ENCODE data around the gene RBM42. TPM values are rescaled to one million over a fixed set of nuclear protein-coding genes. Genes with fewer than 3 reads are reported as not detected.
A peak's percentile ranks its signal among the peaks of the same experiment; 100 is the strongest.

RBM42 gene
- total RNA-seq, 1 experiment from 2014 or later = 180 TPM

- Histone ChIP-seq H3K27me3 (ENCODE audit: control insufficient read depth, insufficient read depth, low read length) (no peaks in the 10 kb centered on the region), H3K36me3 (ENCODE audit: control insufficient read depth, insufficient read depth, low read length) (no peaks in the 10 kb centered on the region; the same call in 1 of the 2 replicates), H3K27ac (ENCODE audit: low read length) (0 out of 2 replicates have a peak within 1 kb of the TSS, but pooled peaks have one; percentile 5), H3K4me1 (ENCODE audit: control insufficient read depth, insufficient read depth, low read length) (peaks cover 18% of the 10 kb centered on the region), H3K9me3 (ENCODE audit: control insufficient read depth, insufficient read depth, low read depth, low read length) (no peaks in the 10 kb centered on the region), H3K4me3 (ENCODE audit: low read depth in 2 of 2, low read length in 2 of 2) (no peak within 1 kb of the TSS)
- ChIA-PET CTCF (no interaction called here), POLR2A (no interaction called here)
- in situ Hi-C loops (cut with HindIII; ENCODE audit: low pct_unique_long_range_greater_than_20kb, low sequenced_read_pairs) (no loop called here), intact Hi-C loops (cut with micrococcal nuclease; ENCODE audit: unreplicated experiment) (no loop called here)
- no peak for TF ChIP-seq POLR2AphosphoS5 (IDR thresholded peaks at IDR 0.05; ENCODE audit: low read depth, low read length)
- no peak for TF ChIP-seq REST (IDR thresholded peaks at IDR 0.05; ENCODE audit: insufficient read depth in 1 of 2, low read depth in 2 of 2, low read length in 1 of 2)
- no peak for TF ChIP-seq CTCF (IDR thresholded peaks at IDR 0.05)
- TF ChIP-seq TCF7L2 (IDR thresholded peaks at IDR 0.05; ENCODE audit: low read depth, low read length) = no peak
- TF ChIP-seq SIN3A (IDR thresholded peaks at IDR 0.05; ENCODE audit: borderline replicate concordance, insufficient read depth, low read depth, low read length) = no peak
- no peak for DNase-seq (ENCODE audit: low read depth, low spot score)
- ATAC-seq = no peak
- BruUV-seq (replicated peaks) = no TSS peak
Measured at GRCh38 chr19:35641515-35642151, 12.8 kb downstream of the RBM42 start, which contains the start of gene ETV2. Gene ETV2 (plus strand): TSS chr19:35641745. CDS start chr19:35642461, 716 bp downstream.

- TF ChIP-seq POLR2AphosphoS5 (IDR thresholded peaks at IDR 0.05; ENCODE audit: low read depth, low read length) (no peak), TCF7L2 (IDR thresholded peaks at IDR 0.05; ENCODE audit: low read depth, low read length) (no peak), REST (IDR thresholded peaks at IDR 0.05; ENCODE audit: insufficient read depth in 1 of 2, low read depth in 2 of 2, low read length in 1 of 2) (no peak), SIN3A (IDR thresholded peaks at IDR 0.05; ENCODE audit: borderline replicate concordance, insufficient read depth, low read depth, low read length) (no peak), CTCF (IDR thresholded peaks at IDR 0.05) (no peak)
- intact Hi-C loops (cut with micrococcal nuclease; ENCODE audit: unreplicated experiment) (no loop called here), in situ Hi-C loops (cut with HindIII; ENCODE audit: low pct_unique_long_range_greater_than_20kb, low sequenced_read_pairs) (no loop called here)
- Histone ChIP-seq H3K4me1 (ENCODE audit: control insufficient read depth, insufficient read depth, low read length) (peaks cover 18% of the 10 kb centered on the region), H3K4me3 (ENCODE audit: low read depth in 2 of 2, low read length in 2 of 2) (no peak overlapping the region), H3K36me3 (ENCODE audit: control insufficient read depth, insufficient read depth, low read length) (no peaks in the 10 kb centered on the region; the same call in 1 of the 2 replicates), H3K27me3 (ENCODE audit: control insufficient read depth, insufficient read depth, low read length) (no peaks in the 10 kb centered on the region), H3K9me3 (ENCODE audit: control insufficient read depth, insufficient read depth, low read depth, low read length) (no peaks in the 10 kb centered on the region), H3K27ac (ENCODE audit: low read length) (0 out of 2 replicates have a peak overlapping the region, but pooled peaks have one; percentile 5)
- DNase-seq (ENCODE audit: low read depth, low spot score) (no peak), ATAC-seq (no peak)
- ChIA-PET CTCF (interaction anchor here (0.7 kb wide), 1 partner anchor 84 kb away, joined by 7 read pairs; no protein-coding TSS in a partner anchor), POLR2A (interaction anchor here (0.6 kb wide), 1 partner anchor 10 kb away, joined by 14 read pairs; no protein-coding TSS in a partner anchor)
- no TSS peak for BruUV-seq (replicated peaks)
Measured at GRCh38 chr19:35642312-35642711, 13.5 kb downstream of the RBM42 start.
